HG03025 (cell line): ENCODE measurements around the gene MAP2K6.

Experiments used
- ATAC-seq: cut with Tn5 transposase; IDR thresholded peaks from one replicate; pipeline ENCODE4 v1.9.1; 2021; ENCODE audit warnings: mild to moderate bottlenecking, moderate library complexity; ENCODE audit not compliant: unreplicated experiment, low FRiP score

Gene MAP2K6

GRCh38 chr17:69597898-69598692 is 183.6 kb downstream of the MAP2K6 start:
- ATAC-seq, result no peak

GRCh38 chr17:69602972-69603371 is 188.5 kb downstream of the MAP2K6 start:
- no peak for ATAC-seq
